ENCODE measurements around the gene PAX6. TPM values are rescaled to one million over a fixed set of nuclear protein-coding genes. Genes with fewer than 3 reads are reported as not detected.

PAX6 gene
- total RNA-seq, 1 experiment from 2014 or later: 9.6 TPM

DNA sequence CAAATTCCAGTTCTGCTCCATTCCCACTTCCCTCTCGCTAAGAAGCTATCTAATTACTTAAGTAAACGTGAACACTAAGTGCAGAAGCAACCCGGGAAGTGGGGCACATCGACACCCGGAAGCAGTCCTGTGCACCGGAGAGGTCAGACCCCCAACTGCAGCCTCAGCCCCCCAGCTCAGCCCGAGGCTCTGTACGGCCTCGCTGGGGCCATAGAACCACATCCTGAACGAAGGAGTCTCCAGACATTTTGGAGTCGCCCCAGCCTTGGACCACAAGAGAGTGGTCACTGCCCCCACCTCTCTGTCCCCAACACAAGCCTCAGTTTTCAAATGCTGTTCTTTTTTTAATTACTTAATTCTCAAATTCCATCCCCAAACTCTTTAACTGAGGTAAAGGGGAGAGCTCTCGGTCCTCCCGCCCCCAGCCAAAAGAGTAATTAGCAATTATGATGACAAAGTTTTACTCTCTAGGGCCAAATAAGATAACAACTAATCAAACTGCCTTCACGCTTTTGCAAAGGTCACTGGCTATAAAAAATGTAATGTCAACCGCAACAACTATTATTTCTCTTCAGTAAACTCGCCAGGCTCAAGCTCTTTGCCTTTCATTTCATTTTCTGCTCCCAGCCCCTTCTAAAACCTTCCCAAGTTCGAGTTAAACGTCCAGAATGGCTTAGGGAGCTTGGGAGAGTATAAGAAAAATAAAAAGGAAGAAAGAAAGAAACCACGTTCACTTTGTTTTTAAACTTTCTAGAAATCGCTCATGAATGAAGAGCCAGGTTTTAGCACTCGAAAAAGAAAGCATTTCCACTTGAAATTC is 2.2 kb downstream of the PAX6 start:
- no peak for DNase-seq (ENCODE audit: low read depth)

DNA sequence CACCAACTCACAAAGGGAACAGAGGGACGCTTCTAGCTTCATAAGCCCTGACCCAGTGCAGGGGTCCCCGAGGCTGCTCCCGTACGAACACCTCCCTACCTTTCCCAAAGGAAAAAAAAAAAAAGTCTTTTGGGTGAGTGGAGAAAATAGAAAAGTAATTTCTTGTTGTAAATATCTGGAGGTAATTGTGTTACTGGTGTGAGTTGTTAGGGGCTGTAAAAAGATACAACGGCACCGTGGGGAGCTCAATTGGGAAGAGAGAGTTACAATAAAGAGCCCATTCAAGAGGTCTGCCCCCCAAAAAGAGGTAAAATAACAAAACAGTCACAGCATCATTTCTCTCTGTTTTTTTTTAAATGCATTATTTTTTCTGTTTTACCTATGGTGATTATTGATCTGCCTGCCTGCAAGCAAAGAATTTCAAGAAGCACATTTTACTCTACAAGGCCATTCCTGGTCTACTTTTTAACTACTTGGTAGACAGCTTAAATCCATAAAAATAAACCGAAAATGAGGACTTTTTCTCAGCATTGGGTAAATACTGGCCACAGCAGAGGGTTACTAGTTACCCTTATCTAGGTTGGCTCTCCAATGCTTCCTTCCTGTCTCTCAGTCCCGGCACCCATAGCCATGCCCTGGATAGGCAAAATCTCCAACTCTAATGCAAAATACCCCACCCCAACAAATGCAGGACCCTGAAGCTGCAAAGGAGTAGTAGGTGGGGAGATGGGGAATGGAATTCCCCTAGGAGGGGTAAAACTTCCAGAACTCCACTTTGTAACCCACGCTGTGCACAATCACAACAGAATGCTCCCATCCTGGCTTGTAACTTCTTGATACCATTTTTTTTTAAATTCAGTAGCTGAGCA is 3.1 kb downstream of the PAX6 start:
- no peak for DNase-seq (ENCODE audit: low read depth)

DNA sequence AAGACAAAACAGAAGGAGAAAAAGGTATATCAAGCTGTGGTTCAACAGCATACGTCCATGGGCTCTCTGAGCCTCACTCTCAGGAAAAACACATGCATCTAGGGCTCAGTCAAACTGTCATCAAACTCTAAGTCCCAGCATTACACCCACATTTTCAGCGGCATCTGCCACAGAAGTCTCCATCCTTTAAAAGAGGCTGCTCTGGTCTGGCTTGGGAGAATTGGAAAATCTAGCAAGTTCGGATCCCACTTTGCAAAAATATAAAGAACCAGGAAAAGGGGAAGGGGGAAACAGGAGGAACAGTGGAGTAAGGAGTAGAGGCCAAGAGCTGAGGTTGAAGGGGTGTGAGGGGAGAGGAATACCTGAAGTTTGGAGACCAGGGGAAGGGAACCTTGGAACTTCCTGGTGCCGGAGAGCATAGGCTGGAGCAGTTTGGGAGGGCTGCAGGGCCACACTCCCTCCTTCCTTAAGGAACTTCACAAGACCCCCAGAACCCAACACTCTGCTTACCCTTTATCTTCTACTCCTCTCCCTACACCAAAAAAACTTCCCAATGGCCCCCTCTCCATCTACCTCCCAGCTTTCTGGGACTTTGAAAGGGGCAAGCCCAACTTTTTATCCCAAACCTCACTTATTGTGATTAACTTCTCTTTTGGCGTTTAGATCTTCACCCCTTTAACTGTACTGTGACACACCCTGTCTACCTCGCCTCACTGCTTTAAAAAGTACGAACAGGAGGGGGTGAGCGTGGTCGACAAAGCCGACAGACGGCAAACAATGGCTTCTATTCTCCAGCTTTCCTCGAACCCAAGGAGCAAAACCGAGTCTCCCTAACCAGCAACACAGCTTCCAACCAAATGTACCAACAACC is 4.0 kb downstream of the PAX6 start:
- DNase-seq (ENCODE audit: low read depth): no peak

DNA sequence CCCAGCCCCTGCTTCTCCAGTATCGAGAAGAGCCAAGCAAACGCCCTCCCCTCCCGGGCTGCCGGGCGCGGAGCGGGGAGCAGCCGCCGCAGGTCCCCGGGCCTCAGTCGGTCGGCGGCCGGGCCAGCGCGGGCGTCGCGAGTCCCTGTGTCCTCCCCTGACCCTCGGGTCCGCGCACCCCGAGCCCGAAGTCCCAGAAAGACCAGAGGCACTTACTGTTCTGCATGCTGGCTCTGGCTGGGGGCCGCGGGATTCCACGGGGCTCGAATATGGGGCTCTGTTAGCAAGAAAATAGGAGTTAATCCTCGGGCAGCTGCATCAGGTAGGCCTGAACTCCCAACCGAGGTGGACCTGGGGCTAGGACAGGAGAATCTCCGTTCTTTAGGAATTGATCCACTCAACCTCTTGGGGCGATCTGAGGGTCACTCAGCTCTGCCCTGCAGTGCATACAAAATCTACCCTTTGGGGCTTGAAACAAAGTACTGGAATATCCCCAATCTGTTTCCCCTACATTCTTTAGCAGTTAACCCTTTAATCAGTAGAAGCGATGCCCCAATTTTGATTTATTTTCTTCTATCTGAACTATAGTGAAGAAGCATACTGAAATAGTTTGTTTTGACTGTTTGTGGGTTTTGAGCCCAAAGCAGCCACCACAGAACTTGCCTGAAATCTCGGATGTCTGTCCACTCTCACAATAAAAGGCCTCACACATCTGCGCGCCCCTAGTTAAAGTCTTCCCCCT is 4.8 kb downstream of the PAX6 start:
- no peak for DNase-seq (ENCODE audit: low read depth)

DNA sequence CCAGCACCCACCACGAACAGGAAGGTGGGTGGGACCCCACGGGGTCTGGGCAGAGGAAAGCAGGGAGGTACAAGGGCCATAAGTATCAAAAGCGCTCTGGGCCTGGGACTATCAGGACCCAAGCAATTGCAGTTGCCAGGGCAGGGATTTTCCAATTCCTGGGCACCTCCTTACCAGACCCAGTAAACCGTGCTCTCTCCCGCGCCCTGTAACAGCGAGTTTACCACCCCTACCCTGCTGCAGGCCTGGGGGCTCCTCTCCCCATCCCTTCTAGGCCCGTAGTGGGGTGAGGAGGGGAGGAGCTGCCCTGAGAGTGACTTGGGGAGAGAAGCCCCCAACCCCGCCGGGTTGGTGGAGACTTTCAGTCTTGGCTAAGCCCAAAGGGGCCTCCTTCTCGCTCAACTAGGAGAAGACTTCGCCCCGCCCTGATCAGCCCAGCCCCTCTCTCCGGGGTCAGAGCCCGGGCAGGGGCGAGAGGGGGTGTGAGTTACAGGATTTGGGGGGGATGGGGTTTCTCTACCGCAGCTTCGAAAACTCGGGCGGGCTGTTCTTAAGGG is 5.4 kb downstream of the PAX6 start:
- no peak for DNase-seq (ENCODE audit: low read depth)

DNA sequence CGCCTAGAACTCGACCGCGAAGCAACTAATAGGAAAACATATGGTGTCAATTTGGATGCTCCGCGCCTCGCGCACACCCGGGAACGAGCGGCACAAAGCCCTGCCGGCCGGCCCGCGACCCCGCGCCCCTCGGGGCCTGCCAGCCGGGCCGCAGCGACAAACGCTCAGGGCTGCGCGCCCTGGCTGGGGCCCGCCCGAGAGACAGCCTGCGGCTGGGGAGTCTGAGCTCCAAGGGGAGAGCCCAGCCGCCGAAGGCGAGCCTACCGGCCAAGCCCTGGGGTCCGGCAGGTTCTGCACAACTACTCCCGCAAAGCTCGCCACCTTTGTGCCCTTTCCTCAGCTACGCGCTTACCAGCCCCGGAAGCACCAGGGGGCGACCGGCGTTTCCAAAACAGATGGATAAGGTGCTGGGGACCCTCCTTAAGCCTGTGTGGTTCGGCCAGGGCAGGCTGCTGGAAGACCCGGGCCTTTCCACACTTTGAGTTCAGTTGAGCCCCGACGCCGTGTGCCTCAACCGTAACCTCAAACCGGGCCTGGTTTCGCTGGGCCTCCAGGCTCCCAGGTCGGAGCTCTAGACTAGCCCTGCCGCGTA is 6.0 kb downstream of the PAX6 start:
- DNase-seq (ENCODE audit: low read depth): no peak

DNA sequence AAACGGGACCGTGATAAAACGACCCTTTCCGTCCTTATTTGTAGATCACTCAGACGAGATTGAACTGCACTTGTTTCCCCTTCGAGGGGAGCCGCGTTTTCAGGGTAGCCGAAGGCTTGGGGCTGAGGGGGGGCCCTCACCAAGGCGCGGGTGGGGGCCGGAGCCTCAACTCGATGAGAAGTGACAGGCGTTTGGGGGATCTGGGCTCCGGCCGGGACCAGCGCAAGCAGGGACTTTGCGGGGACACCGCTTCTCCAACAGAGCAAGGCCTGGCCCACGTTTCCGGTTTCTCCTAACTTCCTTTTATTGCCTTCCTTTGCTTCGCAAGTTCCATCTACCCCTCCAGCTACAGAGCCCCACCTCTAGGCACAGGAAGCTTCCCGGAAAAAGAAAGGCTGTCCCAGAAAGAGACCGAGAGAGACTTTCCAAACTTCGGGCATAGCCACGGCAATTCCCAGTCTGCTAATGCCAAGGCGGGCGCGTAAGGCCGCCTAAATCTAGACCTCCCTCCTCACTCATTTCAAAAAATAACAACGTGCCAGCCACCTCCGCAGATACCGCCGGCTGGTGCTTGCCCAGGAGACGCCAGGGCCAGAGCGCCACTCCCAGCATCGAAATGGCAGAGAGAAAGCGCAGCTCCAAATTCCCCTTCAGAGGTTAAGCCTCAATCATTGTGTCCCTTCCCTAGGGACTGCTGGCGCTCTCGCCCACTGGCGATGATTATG is 6.6 kb downstream of the PAX6 start:
- no peak for DNase-seq (ENCODE audit: low read depth)

DNA sequence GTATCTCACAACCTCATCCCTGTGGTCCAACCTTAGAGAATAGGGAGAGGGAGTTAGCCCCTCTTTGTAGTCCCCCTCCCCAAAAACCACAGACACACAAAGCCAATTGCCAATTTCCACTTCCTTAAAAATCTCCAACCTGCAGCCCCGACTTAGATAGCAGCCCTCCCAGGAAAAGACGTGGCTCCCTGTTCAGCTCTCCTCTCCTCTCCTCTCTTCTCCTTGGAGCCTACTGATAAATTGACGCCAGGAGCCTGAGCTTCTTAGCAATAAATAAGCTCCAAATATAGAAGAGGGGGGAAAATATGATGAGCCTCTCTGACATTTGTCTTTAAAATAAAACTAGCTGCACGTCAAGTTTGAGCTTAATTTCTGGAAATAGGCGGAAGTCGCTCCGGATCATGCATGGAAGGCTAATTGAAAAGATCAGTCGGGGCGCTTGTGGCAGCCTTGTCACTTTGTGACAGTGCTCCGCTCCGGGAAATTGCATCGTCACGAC is 7.3 kb downstream of the PAX6 start:
- DNase-seq (ENCODE audit: low read depth): no peak

DNA sequence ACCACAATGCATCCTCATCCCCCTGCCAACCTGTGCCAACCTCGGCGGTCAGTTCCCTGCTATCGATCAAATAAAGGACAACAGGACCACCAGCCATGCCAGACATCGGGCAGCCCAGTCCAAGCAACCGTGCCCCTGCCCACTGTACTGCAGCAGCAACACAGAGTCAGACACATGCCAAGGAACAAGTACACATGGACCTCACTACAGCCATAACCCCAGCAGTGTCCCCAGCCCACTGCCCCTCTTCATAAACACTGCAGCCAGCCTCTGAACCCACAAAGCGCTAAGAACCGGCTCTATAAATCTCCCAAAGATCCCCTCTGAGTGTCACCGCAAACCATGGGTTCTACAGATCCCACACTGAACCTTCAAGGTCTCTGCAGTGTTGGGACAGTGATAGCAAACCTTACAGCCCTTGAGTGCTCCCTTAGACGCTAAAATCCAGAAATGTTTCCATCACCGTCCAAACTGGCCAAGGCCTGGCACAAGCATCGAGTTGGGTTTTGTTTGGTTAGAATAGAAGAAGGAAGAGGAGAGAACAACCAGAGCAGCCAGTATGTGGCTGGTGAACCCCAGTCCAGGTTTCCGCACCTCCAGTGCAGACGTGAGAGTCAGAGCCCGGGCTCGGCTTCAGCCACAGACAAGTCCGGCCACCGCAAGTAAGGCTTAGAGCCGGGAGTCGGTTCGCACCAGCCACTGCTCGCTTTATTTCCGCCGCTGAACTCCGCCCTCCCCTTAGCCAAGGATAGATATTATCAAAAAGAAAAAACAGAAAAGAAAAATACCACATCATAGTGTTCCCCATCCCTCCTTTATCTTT is 7.9 kb downstream of the PAX6 start:
- DNase-seq (ENCODE audit: low read depth): no peak

DNA sequence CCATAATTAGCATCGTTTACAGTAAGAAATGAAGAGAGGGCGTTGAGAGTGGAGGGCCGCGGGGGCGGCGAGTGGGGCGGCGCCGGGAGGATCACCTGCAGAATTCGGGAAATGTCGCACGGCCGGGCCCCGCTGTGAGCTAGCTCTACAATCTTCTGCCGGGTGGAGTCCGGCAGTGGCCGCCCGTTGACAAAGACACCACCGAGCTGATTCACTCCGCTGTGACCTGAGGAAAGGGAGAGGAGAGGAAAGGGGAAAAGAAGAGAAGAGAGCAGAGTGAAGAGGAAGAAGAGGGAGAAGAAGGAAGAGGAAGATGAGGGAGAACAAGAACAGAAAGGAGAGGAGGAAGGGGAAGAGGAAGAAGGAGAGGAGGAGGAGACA is 8.5 kb downstream of the PAX6 start:
- no peak for DNase-seq (ENCODE audit: low read depth)

DNA sequence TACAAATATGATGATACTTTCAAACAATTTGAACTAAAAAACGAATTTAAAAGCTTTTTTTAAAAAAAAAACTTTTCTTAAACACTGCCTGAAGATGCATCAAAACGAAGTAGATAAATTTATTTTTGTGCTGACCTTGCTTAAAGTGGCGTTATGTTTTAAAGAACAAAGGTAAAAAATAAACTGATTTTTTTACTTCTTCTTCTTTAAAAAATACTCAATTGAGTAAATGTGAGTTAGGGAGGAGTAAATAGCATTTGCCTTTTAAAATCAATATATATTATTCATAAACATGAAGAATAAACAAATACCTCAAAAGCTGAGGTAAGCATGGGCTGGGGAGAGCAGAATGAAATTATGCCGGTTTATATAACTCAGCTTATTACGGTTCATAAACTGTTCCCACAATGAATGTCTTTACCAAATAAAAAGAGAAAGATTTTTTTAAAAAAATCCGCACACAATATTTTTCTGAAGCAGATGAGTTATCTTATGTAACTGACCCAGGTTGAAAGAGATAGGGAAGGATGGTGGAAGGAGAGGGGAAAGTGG is 9.0 kb downstream of the PAX6 start:
- no peak for DNase-seq (ENCODE audit: low read depth)

DNA sequence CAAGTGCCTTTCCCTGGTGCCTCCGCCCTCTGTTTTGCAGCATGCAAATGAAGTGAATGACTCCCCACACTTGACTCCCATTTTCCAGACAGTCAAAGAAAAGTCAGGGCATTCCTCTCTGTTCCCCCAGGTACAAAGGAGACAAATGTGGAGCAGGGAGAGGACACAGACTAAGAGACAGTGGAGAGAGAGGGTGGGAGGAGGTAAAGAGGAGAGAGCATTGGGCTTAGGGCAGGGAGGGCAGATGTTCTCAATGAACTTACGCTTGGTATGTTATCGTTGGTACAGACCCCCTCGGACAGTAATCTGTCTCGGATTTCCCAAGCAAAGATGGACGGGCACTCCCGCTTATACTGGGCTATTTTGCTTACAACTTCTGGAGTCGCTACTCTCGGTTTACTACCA is 9.8 kb downstream of the PAX6 start:
- no peak for DNase-seq (ENCODE audit: low read depth)

DNA sequence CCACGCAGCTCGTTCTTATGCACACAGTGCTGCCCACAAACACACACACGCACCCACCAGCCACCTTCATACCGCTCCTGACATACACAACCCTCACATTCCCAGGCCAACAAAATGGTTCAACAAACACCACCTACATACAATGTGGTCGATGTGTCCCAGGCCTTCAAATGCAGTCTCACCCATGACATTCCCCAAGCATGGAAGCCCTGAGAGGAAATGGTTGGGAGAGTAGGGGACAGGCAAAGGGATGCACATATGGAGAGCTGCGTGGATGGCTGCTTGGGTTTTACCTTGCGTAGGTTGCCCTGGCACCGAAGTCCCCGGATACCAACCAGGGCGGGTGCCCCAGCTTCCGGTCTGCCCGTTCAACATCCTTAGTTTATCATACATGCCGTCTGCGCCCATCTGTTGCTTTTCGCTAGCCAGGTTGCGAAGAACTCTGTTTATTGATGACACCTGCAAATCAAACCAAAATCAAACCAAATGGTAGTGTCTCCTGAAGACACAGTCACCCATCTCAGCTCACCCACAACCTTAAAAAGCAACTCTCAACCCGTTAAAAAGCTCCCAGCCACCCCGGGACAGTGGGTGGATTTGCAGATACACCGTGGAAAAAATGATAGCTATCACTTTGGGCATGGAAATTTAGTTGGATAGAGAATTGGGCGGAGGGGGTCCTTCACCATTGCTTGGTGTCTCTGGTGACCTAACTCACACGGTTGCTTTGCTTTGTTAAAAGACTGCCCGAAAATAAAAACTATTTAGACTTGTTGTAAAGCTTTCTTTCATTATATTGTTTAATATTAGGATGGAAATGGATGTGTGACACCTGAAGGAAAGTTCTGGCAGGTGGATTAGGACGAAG is 10.5 kb downstream of the PAX6 start:
- no peak for DNase-seq (ENCODE audit: low read depth)

DNA sequence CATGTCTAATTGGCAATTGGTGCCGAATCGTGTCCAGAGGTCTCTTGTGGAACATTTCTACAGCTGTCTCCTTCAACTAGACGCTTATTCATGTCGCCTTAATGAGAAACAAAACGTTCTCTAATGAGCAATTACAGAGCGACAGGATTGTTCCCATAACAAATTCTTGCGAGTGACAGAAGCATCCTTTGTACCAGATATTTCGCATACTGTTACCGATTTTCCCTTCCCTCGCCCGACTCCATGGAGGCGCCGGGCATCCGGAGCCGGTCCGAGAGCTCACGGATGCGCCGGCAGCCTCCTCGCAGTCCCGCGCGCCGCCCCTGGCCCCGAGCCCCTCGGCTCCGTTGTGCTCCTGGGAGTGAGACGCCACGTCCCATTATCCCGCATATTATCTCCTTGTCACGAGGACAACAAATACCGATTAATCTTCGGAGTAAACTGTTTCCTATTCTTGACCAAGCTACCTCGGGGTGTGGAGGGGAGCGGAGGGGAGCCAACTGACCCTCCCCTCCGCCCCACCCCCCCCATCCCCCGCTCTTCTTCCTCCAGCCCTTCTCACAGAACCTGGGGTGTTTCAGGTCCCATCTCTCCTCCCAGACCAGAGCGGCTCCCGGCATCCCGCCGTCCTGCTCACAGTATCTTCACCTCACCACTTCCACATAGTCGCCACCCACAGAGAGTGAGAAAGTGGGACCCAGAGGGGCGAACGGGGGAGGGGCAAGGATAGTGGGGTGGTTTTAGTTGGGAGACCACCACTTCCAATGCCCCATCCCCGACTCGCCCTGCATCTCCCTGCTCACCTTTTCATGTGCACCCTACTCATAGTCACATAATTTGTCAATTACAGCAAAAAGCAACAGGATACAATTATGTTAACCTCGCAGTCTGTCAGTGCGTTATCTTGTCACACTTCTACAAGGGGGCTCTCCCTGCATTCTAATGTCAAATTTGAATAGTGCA is 11.4 kb downstream of the PAX6 start:
- no peak for DNase-seq (ENCODE audit: low read depth)

DNA sequence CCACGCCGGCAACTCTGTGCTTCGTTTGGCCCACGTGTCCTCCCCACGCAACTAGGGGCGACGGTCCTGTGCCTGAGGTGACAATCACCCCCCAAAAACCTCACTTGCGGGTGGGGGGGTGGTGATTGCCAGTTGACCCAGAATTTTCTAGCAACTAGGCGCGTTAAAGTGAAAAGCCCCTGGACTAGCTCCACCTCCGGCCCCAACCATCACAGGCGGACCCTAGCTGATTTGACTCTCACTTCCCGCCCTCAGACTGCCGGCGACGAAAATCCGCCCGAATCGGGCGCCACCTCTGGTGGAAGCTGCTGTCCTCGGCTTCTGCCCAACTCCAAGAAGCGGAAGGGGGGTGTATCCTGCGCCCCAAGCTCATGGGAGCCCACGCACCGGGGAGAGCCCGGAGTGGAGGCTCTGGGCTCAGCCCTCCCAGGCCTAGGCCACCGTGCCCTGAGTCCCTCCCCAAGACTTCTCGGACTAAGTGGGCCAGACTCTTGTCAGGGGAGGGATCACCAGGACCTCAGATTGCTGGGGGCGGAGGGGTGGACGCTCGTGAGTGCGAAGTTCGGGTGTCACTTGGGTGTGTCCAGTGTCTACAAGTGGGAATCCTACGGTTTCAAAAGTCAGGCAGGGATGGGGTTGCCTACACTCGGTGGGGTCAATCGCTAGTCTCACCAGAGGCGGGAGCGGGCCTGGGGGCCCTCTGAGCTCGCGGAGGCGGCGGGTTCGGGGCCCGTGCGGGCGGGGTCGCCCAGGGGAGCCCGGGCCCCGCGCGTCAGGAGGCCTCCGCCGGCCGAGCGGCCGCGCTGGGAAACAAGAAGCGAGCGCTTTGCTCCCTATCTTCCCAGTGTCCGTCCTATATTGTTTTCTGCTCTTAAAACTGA is 12.3 kb downstream of the PAX6 start:
- no peak for DNase-seq (ENCODE audit: low read depth)
